Measurements from ENCODE around the gene ZNF524. TPM values are rescaled to one million over a fixed set of nuclear protein-coding genes. Genes with fewer than 3 reads are reported as not detected.

ZNF524 gene
- total RNA-seq, 3 donors from 2014 or later: 22.3 to 25.6 (median 25.4) TPM

DNA sequence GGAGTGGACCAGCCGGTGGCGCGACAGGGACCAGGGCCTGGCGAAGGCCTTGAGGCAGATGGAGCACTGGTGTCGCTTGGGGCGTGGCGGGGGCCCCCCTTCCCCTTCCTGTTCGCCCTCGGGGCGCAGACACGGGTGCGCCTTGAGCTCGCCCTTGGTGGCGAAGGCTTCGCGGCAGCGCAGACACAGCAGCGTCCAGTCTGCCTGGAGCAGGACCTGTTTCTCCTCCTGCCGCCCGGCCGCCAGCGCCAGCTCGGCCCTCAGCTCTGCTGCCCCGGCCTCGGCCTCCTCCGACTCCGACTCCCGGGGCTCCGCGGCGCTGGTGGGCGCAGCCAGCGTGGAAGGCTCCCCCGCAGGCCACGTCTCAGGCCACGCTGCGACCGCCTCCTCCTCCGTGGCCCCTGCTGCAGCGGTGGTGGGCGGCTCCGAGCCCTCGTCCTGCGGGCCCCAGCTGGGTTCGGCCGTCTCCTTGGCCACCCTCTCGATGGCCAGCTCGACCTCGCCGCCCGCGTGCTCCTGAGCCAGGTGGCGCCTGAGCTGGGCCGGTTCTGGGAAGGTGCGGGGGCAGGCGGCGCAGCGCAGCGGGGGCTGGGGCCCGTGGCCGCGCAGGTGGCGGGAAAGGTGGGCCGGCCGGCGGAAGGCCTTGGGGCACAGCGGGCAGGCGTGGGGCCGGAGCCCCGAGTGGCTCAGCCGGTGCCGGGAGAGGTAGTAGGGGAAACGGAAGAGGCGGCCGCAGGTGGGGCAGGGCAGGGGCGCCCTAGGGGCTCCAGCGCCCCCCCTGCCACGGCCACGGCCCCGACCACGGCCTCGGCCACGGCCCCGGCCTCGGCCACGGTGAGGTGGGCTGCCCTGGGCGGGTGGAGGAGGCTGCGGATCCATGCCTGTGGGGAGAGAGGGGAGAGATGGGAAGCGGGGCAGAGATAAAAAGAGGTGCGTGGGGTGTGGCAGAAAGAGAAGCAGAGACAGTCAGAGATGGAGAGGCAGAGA, 21.0 kb upstream of the ZNF524 start:
- peaks cover 13% of the 10 kb centered on the region for H3K36me3 ChIP-seq
- peak overlapping the region; percentile 85 to 94 (median 88) for H3K4me3 ChIP-seq
- no peak for DNase-seq (ENCODE audit: low spot score in 2 of 2)
- peaks cover 3 to 7% of the 10 kb centered on the region in 2 donors for H3K4me1 ChIP-seq
- H3K27ac ChIP-seq: no peak overlapping the region
- TF ChIP-seq, protein P1, sequence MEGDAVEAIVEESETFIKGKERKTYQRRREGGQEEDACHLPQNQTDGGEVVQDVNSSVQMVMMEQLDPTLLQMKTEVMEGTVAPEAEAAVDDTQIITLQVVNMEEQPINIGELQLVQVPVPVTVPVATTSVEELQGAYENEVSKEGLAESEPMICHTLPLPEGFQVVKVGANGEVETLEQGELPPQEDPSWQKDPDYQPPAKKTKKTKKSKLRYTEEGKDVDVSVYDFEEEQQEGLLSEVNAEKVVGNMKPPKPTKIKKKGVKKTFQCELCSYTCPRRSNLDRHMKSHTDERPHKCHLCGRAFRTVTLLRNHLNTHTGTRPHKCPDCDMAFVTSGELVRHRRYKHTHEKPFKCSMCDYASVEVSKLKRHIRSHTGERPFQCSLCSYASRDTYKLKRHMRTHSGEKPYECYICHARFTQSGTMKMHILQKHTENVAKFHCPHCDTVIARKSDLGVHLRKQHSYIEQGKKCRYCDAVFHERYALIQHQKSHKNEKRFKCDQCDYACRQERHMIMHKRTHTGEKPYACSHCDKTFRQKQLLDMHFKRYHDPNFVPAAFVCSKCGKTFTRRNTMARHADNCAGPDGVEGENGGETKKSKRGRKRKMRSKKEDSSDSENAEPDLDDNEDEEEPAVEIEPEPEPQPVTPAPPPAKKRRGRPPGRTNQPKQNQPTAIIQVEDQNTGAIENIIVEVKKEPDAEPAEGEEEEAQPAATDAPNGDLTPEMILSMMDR (IDR thresholded peaks at IDR 0.05): no peak
- TF ChIP-seq POLR2AphosphoS5 (IDR thresholded peaks at IDR 0.05) (no peak), POLR2A (IDR thresholded peaks at IDR 0.05) (no peak)
- intact Hi-C loops (cut with DNase I; ENCODE audit: low total_unique reads): no loop called here
- H3K27me3 ChIP-seq: no peaks in the 10 kb centered on the region
- peaks cover 0 to 4% of the 10 kb centered on the region in 2 donors for H3K9me3 ChIP-seq

DNA sequence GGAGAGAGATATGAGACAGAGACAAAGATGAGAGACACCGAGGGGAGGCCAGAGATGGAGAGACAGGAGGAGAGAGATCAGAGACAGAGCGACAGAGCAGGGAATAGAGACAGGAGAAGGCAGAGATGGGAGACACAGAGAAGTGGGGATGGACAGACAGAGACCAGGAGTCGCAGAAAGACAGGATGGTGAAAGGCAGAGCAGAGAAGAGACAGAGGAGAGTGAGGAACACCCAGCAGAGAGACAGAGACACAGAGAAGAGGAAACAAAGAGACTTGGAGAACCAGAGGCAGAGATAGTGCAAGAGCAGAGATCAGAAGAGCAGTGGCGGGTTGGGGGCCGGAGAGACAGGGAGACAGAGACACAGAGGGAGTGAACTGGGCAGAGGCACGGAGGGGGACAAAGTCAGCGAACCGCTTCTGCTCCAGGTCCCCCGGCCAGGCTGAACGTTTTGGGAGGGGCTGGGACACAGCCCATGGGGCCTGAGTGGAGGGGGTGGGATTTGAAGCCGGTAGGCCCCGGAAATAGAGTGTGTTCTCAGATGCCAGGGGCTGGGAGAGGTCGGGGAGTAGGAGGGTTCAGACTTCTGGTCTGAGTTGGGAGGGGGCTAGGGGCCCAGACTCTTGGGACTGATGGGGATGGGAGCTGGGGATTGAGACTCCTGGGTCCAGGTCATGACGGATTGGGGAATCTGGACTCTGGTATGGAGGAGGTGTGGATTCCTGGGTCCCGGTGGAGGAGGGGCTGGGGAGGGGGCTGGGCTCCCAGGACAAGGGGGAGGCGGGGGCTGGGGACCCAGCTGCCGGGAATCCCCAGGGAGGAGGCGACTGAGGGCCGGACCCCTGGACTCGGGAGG, 20.1 kb upstream of the ZNF524 start:
- Histone ChIP-seq H3K9me3 (peaks cover 0 to 4% of the 10 kb centered on the region in 2 donors), H3K4me1 (peaks cover 3 to 7% of the 10 kb centered on the region in 2 donors), H3K27me3 (no peaks in the 10 kb centered on the region), H3K36me3 (peaks cover 13% of the 10 kb centered on the region), H3K4me3 (peak overlapping the region; percentile 85 to 94 (median 88)), H3K27ac (peak overlapping the region; percentile 93 to 94)
- TF ChIP-seq, protein P1 (IDR thresholded peaks at IDR 0.05): no peak
- TF ChIP-seq POLR2A (IDR thresholded peaks at IDR 0.05): no peak
- TF ChIP-seq POLR2AphosphoS5 (IDR thresholded peaks at IDR 0.05): no peak
- intact Hi-C loops (cut with DNase I; ENCODE audit: low total_unique reads): no loop called here
- DNase-seq (ENCODE audit: low spot score in 2 of 2): no peak

DNA sequence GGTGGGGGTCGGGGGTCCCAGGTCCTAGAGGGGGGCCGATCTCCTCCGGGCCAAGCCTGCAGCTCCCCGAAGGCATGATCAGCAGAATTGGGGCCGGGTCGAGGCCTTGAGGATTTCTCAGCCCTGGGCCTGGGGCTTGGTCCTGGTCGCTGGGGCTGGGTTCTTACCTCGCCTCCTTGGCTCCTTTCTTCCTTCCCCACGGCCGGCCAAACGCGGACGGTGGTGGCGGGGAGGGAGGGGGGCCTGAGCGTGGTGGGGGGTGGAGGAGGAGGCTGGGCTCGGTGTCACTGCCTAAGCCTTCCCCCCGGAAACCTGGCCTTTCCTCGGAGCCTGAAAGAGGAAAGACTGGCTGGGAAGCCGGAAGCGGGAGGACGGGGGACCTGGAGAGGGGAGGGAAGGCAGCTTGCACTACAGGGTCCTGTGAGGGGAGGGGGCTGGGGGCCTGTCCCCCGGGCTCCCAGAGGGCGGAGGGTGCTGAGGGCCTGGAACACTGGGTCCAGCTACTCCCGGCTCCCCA, 19.4 kb upstream of the ZNF524 start, which contains the start of gene ZNF579:
TSS of gene ZNF579 (minus strand) at position 221 of the 517 bp plus-strand sequence. CDS start 1,209 bp downstream, outside the sequence.
- peak; percentile 78 to 86 for DNase-seq (ENCODE audit: low spot score in 2 of 2)
- Histone ChIP-seq H3K27me3 (no peaks in the 10 kb centered on the region), H3K4me1 (peaks cover 3 to 7% of the 10 kb centered on the region in 2 donors), H3K9me3 (peaks cover 0 to 4% of the 10 kb centered on the region in 2 donors), H3K4me3 (peak within 1 kb of the TSS; percentile 85 to 94 (median 88)), H3K36me3 (peaks cover 13% of the 10 kb centered on the region), H3K27ac (peak within 1 kb of the TSS; percentile 93 to 94)
- intact Hi-C loops (cut with DNase I; ENCODE audit: low total_unique reads): no loop called here
- TF ChIP-seq POLR2AphosphoS5 (IDR thresholded peaks at IDR 0.05) (peak in 2 of 3 donors; percentile 56 to 62), POLR2A (IDR thresholded peaks at IDR 0.05) (no peak)
- TF ChIP-seq, protein P1 (IDR thresholded peaks at IDR 0.05): no peak

DNA sequence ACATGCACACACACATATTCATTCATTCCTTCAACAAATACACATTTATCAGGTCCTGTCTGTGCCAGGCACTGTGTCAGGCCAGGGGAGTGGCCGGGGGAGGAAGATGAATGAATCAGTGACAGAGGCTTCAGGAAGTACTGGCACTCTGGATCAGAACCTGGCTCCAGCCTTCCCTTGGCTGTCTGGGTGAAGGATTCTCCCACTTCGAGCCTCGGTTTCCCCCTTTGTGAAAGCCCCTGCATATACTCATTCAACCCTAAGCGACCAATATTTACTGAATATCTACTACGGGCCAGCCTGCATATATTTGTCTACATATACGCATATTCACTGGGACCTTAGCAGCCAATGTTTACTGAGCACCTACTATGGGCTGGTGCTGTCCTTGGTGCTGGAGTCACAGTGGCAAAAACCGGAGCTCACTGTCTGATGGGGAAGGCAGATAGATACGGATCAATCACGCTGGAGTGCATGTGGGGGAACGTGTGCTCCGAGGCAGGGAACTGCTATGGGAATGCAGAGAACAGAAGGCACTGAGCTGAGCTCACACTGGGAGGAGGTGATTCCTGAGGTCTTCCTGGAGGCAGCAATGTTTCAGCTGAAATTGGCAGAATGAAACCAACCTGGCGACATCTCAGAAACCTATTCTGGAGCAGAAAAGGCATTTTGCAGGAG, 18.8 kb upstream of the ZNF524 start:
- intact Hi-C loops (cut with DNase I; ENCODE audit: low total_unique reads): no loop called here
- TF ChIP-seq POLR2A (IDR thresholded peaks at IDR 0.05): no peak
- TF ChIP-seq, protein P1 (IDR thresholded peaks at IDR 0.05): no peak
- no peak for TF ChIP-seq POLR2AphosphoS5 (IDR thresholded peaks at IDR 0.05)
- DNase-seq (ENCODE audit: low spot score in 2 of 2): no peak
- Histone ChIP-seq H3K4me3 (peak overlapping the region; percentile 85 to 94 (median 88)), H3K36me3 (peaks cover 13% of the 10 kb centered on the region), H3K4me1 (peaks cover 3 to 7% of the 10 kb centered on the region in 2 donors), H3K27ac (peak overlapping the region; percentile 93 to 94), H3K27me3 (no peaks in the 10 kb centered on the region), H3K9me3 (peaks cover 0 to 4% of the 10 kb centered on the region in 2 donors)

Data from breast epithelium (tissue), 4 donors.